Measurements from ENCODE around the gene GPT2. TPM values are rescaled to one million over a fixed set of nuclear protein-coding genes. Genes with fewer than 3 reads are reported as not detected.

Gene GPT2
- total RNA-seq, 1 donor from 2014 or later, result 35.0 TPM

DNA sequence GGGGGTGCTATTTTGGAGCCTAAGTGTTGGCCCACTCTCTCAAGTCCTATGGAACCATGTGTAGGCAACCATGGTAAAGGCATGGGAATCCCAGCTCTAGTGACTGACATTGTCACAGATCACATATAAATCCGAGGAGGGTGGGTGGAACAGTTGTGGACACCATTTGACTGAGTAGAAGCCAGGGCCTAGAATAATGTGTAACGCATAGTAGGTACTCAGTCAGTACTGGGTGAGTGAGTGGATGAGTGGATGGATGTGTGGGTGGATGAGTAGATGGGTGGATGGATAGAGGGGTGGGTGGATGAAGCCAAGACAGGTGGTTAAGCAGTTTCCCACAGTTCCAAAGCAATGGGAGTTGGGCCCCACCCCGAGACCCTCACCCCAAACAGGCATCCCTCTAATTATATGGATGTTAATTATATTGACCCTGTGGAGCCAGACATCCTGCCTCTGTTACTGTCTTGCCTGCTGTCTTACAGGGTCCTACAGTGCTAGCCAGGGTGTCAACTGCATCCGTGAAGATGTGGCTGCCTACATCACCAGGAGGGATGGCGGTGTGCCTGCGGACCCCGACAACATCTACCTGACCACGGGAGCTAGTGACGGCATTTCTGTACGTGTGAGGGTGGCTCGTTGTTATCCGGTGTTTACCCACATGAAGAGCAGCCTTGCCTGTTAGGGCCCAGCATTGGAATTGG, 22.3 kb downstream of the GPT2 start:
- peaks cover 8% of the 10 kb centered on the region for H3K4me1 Mint-ChIP-seq (ENCODE audit: unreplicated experiment)
- H3K4me3 Mint-ChIP-seq (ENCODE audit: unreplicated experiment), result no peak overlapping the region
- H3K36me3 Mint-ChIP-seq (ENCODE audit: unreplicated experiment), result peaks cover 29% of the 10 kb centered on the region
- no peaks in the 10 kb centered on the region for H3K27me3 Mint-ChIP-seq (ENCODE audit: unreplicated experiment)
- no peaks in the 10 kb centered on the region for H3K9me3 Mint-ChIP-seq (ENCODE audit: unreplicated experiment)
- DNase-seq (ENCODE audit: extremely low spot score, unreplicated experiment), result no peak
- H3K27ac Mint-ChIP-seq (ENCODE audit: unreplicated experiment), result no peak overlapping the region
- TF ChIP-seq, protein P1, sequence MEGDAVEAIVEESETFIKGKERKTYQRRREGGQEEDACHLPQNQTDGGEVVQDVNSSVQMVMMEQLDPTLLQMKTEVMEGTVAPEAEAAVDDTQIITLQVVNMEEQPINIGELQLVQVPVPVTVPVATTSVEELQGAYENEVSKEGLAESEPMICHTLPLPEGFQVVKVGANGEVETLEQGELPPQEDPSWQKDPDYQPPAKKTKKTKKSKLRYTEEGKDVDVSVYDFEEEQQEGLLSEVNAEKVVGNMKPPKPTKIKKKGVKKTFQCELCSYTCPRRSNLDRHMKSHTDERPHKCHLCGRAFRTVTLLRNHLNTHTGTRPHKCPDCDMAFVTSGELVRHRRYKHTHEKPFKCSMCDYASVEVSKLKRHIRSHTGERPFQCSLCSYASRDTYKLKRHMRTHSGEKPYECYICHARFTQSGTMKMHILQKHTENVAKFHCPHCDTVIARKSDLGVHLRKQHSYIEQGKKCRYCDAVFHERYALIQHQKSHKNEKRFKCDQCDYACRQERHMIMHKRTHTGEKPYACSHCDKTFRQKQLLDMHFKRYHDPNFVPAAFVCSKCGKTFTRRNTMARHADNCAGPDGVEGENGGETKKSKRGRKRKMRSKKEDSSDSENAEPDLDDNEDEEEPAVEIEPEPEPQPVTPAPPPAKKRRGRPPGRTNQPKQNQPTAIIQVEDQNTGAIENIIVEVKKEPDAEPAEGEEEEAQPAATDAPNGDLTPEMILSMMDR (IDR thresholded peaks at IDR 0.05), result no peak

DNA sequence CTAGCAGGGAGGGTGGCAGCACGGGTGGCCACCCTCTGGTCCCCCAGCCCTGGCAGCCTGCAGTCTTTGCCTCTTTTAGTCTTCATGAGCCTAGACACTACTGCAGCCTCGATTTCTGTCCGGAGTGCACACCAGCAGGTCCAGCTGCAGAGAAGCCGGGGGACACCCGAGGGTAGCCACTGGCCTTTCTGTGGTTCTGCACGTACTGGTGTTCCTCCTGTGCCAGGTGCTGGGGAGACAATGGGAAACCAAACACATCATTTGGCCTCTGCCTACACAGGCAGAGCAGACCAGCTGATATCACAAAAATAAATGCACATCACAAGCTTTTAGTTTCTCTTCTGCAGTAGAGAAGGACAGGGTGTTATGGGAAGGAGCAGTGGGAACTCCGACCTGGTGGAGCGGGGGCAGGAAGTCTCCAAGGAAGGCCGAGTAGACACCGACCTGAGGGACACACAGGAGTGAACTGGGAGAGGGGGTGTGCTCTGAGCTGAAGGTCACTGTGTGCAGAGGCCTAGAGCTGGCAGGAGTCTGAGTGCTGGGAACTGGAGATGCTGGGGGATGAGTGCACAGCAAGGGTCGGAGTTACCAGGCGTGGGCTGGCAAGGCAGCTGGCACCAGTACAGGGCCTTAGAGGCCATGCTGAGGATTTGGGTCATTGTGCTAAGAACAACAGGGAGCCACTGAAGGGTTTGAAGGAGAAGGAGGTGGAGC, 23.1 kb downstream of the GPT2 start:
- H3K4me1 Mint-ChIP-seq (ENCODE audit: unreplicated experiment), result peaks cover 2% of the 10 kb centered on the region
- no peak for DNase-seq (ENCODE audit: extremely low spot score, unreplicated experiment)
- H3K36me3 Mint-ChIP-seq (ENCODE audit: unreplicated experiment), result peaks cover 27% of the 10 kb centered on the region
- H3K4me3 Mint-ChIP-seq (ENCODE audit: unreplicated experiment), result no peak overlapping the region
- H3K9me3 Mint-ChIP-seq (ENCODE audit: unreplicated experiment), result no peaks in the 10 kb centered on the region
- TF ChIP-seq, protein P1 (IDR thresholded peaks at IDR 0.05), result no peak
- H3K27ac Mint-ChIP-seq (ENCODE audit: unreplicated experiment), result peak overlapping the region; percentile 49
- H3K27me3 Mint-ChIP-seq (ENCODE audit: unreplicated experiment), result no peaks in the 10 kb centered on the region

DNA sequence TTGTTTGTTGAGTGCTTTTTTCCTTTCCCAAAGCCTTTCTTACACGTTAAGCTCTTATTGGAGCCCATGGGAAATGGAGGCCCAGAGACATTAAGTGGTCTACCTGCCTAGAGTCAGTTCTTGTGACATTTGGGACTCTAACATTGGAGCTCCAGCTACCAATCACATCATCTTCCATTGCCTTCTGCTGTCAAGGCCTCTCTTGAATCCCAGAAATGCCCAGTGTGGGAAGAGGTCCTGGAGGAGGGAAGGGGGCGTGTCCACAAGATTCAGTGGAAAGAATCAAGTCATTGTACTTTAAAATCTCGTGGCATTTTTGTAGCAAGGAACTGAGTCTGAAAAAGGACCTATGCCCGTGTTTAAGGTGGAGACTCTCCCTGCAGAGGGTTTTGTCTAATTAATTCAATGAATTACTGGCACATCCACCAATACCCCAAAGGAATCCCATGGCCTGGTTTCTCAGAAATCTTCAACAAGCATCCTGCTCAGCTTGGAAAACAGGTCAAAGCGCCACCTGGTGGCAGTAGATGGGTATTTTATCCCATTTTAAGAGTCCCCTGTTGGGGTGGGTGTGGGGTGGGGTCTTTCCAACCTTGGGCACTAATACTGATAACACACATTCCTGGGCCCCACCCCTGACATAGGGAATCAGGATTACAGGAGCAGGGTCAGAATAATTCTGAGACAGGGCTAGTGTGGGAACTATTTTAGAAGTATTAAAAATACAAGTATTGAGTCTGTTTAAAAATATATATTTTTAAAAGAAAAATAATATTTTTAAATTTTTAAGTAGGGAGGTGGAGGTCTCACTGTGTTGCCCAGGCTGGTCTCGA, 24.6 kb downstream of the GPT2 start:
- DNase-seq (ENCODE audit: extremely low spot score, unreplicated experiment), result no peak
- Mint-ChIP-seq H3K4me1 (ENCODE audit: unreplicated experiment) (peaks cover 2% of the 10 kb centered on the region), H3K36me3 (ENCODE audit: unreplicated experiment) (peaks cover 25% of the 10 kb centered on the region), H3K4me3 (ENCODE audit: unreplicated experiment) (no peak overlapping the region), H3K27me3 (ENCODE audit: unreplicated experiment) (no peaks in the 10 kb centered on the region), H3K9me3 (ENCODE audit: unreplicated experiment) (no peaks in the 10 kb centered on the region), H3K27ac (ENCODE audit: unreplicated experiment) (no peak overlapping the region)
- TF ChIP-seq, protein P1 (IDR thresholded peaks at IDR 0.05), result peak; percentile 80

DNA sequence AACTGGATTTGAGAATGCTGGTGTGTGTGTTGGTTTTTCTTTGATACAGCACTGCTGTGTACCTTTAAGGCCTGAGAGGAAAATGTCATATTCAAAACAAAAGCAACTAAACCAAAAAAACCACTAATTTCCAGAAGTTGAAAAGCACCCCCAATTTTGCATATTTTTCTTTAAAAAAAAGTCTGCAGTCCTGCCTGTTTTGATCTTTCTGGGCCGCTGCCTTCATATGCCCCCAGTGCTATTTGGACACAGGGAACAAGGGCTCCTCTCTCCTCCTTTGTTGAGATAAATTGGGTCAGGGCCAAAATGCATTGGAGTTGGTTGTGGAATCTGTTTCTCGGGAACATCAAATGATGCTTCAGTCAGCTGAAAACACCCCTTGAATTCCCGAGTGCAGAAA, 26.9 kb downstream of the GPT2 start:
- H3K9me3 Mint-ChIP-seq (ENCODE audit: unreplicated experiment), result no peaks in the 10 kb centered on the region
- no peak overlapping the region for H3K27ac Mint-ChIP-seq (ENCODE audit: unreplicated experiment)
- TF ChIP-seq, protein P1 (IDR thresholded peaks at IDR 0.05), result no peak
- peaks cover 31% of the 10 kb centered on the region for H3K36me3 Mint-ChIP-seq (ENCODE audit: unreplicated experiment)
- H3K4me3 Mint-ChIP-seq (ENCODE audit: unreplicated experiment), result no peak overlapping the region
- no peaks in the 10 kb centered on the region for H3K27me3 Mint-ChIP-seq (ENCODE audit: unreplicated experiment)
- peaks cover 2% of the 10 kb centered on the region for H3K4me1 Mint-ChIP-seq (ENCODE audit: unreplicated experiment)
- no peak for DNase-seq (ENCODE audit: extremely low spot score, unreplicated experiment)

All from osteocyte (in vitro differentiated cells).